B cell (primary cell): Measurements from ENCODE around the gene AOPEP. TPM values are rescaled to one million over a fixed set of nuclear protein-coding genes. Genes with fewer than 3 reads are reported as not detected.

Source experiments
- ATAC-seq: fragments of 200-7000 bp; cut with Tn5 transposase; one replicate; pipeline ENCODE4 v1.10.0; 2021; ENCODE audit warnings: low read depth, mild to moderate bottlenecking, moderate number of reproducible peaks, moderate library complexity
- CTCF ChIA-PET: fragments of 350-600 bp; sonication (Branson Sonifier 250); formaldehyde crosslinking; loops from one replicate; lab custom pipeline; 2021; ENCODE audit warnings: antibody characterized with exemption, inconsistent platforms; lab: Charles Lee
- POLR2A ChIA-PET: fragments of 350-600 bp; sonication (Branson Sonifier 250); formaldehyde crosslinking; loops from one replicate; lab custom pipeline; 2021; ENCODE audit warnings: antibody characterized with exemption; lab: Charles Lee
- DNase-seq: peaks from one replicate; pipeline ENCODE4 v3.0.0; 2013
- H2AFZ ChIP-seq: 2 replicates; pipeline ENCODE4 v1.6.1; 2012; ENCODE audit warnings: mild to moderate bottlenecking, low read depth, low read length; ENCODE audit not compliant: insufficient read depth, poor library complexity, severe bottlenecking
- H3K27ac ChIP-seq, 2 donors: 1 replicate in 1 of 2; 2 replicates in 1 of 2; pipeline ENCODE4 v1.5.1; 2012 to 2013; ENCODE audit warnings: low read length in 2 of 2, mild to moderate bottlenecking in 2 of 2, moderate library complexity in 1 of 2
- H3K27me3 ChIP-seq, 4 experiments: fragments of 200-600 bp in 1 of 4; sonication (generic) in 1 of 4; replicated peaks in 1 of 4; 1 replicate in 2 of 4; 2 replicates in 2 of 4; pipeline versions ENCODE4 v1.6.1 to v1.7.0; 2013 to 2016; ENCODE audit warnings: low read length in 3 of 4, mild to moderate bottlenecking in 2 of 4, mixed read lengths in 1 of 4, moderate library complexity in 1 of 4; ENCODE audit not compliant: insufficient read depth in 4 of 4, control insufficient read depth in 3 of 4; ENCODE audit errors: control extremely low read depth in 1 of 4
- H3K36me3 ChIP-seq, 2 experiments: replicated peaks in 1 of 2; 1 replicate in 1 of 2; 2 replicates in 1 of 2; pipeline versions ENCODE4 v1.6.1 to v1.7.1; 2013; ENCODE audit warnings: low read length in 1 of 2; ENCODE audit not compliant: insufficient read depth in 2 of 2, control insufficient read depth in 1 of 2; ENCODE audit errors: control extremely low read depth in 1 of 2, extremely low read depth in 1 of 2
- H3K4me1 ChIP-seq, 2 donors: fragments of 200-600 bp in 1 of 2; sonication (generic) in 1 of 2; 1 replicate in 1 of 2; 2 replicates in 1 of 2; pipeline versions ENCODE4 v1.5.1 to v1.6.1; 2013 to 2017; ENCODE audit warnings: low read length in 2 of 2; ENCODE audit not compliant: control insufficient read depth in 2 of 2, insufficient read depth in 2 of 2
- H3K4me2 ChIP-seq: replicated peaks from 2 replicates; pipeline ENCODE3; 2012; ENCODE audit warnings: mild to moderate bottlenecking, low read depth, low read length; ENCODE audit not compliant: poor library complexity, severe bottlenecking
- H3K4me3 ChIP-seq, 5 experiments: fragments of 200-600 bp in 1 of 5; sonication (generic) in 1 of 5; 1 replicate in 3 of 5; 2 replicates in 2 of 5; pipeline versions ENCODE4 v1.5.1 to v1.7.0; 2011 to 2016; ENCODE audit warnings: low read length in 4 of 5, mild to moderate bottlenecking in 4 of 5, low read depth in 2 of 5, control low read depth in 1 of 5, moderate library complexity in 1 of 5; ENCODE audit not compliant: insufficient read depth in 1 of 5; ENCODE audit errors: control extremely low read depth in 1 of 5, extremely low read depth in 1 of 5
- H3K79me2 ChIP-seq: fragments of 200-600 bp; sonication (generic); one replicate; pipeline ENCODE4 v1.6.0; 2016; ENCODE audit warnings: low read length; ENCODE audit not compliant: control insufficient read depth, insufficient read depth
- H3K9ac ChIP-seq: fragments of 200-600 bp; sonication (generic); 2 replicates; pipeline ENCODE4 v1.6.1; 2017; ENCODE audit warnings: mild to moderate bottlenecking, low read length, moderate library complexity
- H3K9me3 ChIP-seq, 3 donors: one replicate each; pipeline versions ENCODE4 v1.6.1 to v1.7.1; 2013; ENCODE audit warnings: low read length in 2 of 3; ENCODE audit not compliant: control insufficient read depth in 2 of 3, insufficient read depth in 1 of 3; ENCODE audit errors: control extremely low read depth in 1 of 3
- H4K20me1 ChIP-seq: 2 replicates; pipeline ENCODE4 v1.6.0; 2012; ENCODE audit warnings: mild to moderate bottlenecking, low read length; ENCODE audit not compliant: insufficient read depth, control insufficient read depth, poor library complexity, severe bottlenecking
- H3K27ac Mint-ChIP-seq: one replicate; pipeline ENCODE4 v1.8.0; 2021; ENCODE audit warnings: mixed read lengths
- H3K27me3 Mint-ChIP-seq: one replicate; pipeline ENCODE4 v1.8.0; 2021; ENCODE audit warnings: mixed read lengths
- H3K4me1 Mint-ChIP-seq: one replicate; pipeline ENCODE4 v1.8.0; 2021; ENCODE audit warnings: mixed read lengths
- H3K4me3 Mint-ChIP-seq: one replicate; pipeline ENCODE4 v1.8.0; 2021; ENCODE audit warnings: mixed read lengths
- H3K9me3 Mint-ChIP-seq: one replicate; pipeline ENCODE4 v1.8.0; 2022; ENCODE audit warnings: mixed read lengths; ENCODE audit not compliant: insufficient read depth
- CTCF ChIP-seq: fragments of 200-600 bp; IDR thresholded peaks from one replicate; pipeline ENCODE4 v1.8.0; 2022; ENCODE audit warnings: antibody characterized with exemption, mild to moderate bottlenecking
- EZH2 ChIP-seq: IDR thresholded peaks from 2 replicates; pipeline ENCODE4 v1.6.1; 2012; ENCODE audit warnings: borderline replicate concordance, low read depth, mild to moderate bottlenecking, moderate library complexity, low read length; ENCODE audit not compliant: insufficient read depth, poor library complexity, severe bottlenecking
- WGBS: methylation state at CpG from one replicate; pipeline ENCODE4 v1.1.5; 2013; ENCODE audit warnings: missing lambda C conversion rate; ENCODE audit not compliant: insufficient coverage; 5-methylcytosine and 5-hydroxymethylcytosine counted together
- intact Hi-C: fragments of 100-400 bp; cut with micrococcal nuclease; formaldehyde crosslinking; loops from one replicate; pipeline ENCODE4 v1.10.0; 2022
- polyA plus RNA-seq: library from polyadenylated mRNA; depleted of rRNA; stranded (reverse); fragments of >200 nt; gene quantifications from 2 replicates; pipeline ENCODE4 v1.2.3, GENCODE V29; 2012
- total RNA-seq, 2 donors: library from RNA; stranded (reverse); fragments of 120-200 nt in 1 of 2; gene quantifications; 1 replicate in 1 of 2; 2 replicates in 1 of 2; pipeline versions ENCODE4 v1.2.3 to v1.2.4, GENCODE V29; 2013 to 2022

The AOPEP gene
- total and polyA plus RNA-seq, 2 donors (not counting 1 experiment from before 2014, with no cell fraction given) = 5.1 to 35.8 TPM

GRCh38 chr9:94951324-94952135 lies 225.0 kb downstream of the AOPEP start:
- Histone ChIP-seq H3K4me3 (no peak overlapping the region), H4K20me1 (no peaks in the 10 kb centered on the region), H3K27me3 (no peaks in the 10 kb centered on the region), H3K9ac (no peak overlapping the region), H3K27ac (no peak overlapping the region), H3K79me2 (no peaks in the 10 kb centered on the region), H3K4me1 (peaks cover 0 to 13% of the 10 kb centered on the region in 2 donors), H2AFZ (no peak overlapping the region), H3K9me3 (no peaks in the 10 kb centered on the region), H3K4me2 (no peak overlapping the region), H3K36me3 (peaks cover 0 to 1% of the 10 kb centered on the region in 2 experiments)
- H3K27me3 Mint-ChIP-seq = no peaks in the 10 kb centered on the region
- intact Hi-C loops = no loop called here
- TF ChIP-seq EZH2 (no peak), CTCF (no peak)
- H3K9me3 Mint-ChIP-seq = no peaks in the 10 kb centered on the region
- POLR2A ChIA-PET = no interaction called here
- CTCF ChIA-PET = no interaction called here
- DNase-seq = no peak
- no peak overlapping the region for H3K27ac Mint-ChIP-seq
- 83% methylated on average over 2 of the region's 5 CpGs for WGBS
- ATAC-seq = no peak
- H3K4me1 Mint-ChIP-seq = peaks cover 15% of the 10 kb centered on the region
- no peak overlapping the region for H3K4me3 Mint-ChIP-seq

DNA sequence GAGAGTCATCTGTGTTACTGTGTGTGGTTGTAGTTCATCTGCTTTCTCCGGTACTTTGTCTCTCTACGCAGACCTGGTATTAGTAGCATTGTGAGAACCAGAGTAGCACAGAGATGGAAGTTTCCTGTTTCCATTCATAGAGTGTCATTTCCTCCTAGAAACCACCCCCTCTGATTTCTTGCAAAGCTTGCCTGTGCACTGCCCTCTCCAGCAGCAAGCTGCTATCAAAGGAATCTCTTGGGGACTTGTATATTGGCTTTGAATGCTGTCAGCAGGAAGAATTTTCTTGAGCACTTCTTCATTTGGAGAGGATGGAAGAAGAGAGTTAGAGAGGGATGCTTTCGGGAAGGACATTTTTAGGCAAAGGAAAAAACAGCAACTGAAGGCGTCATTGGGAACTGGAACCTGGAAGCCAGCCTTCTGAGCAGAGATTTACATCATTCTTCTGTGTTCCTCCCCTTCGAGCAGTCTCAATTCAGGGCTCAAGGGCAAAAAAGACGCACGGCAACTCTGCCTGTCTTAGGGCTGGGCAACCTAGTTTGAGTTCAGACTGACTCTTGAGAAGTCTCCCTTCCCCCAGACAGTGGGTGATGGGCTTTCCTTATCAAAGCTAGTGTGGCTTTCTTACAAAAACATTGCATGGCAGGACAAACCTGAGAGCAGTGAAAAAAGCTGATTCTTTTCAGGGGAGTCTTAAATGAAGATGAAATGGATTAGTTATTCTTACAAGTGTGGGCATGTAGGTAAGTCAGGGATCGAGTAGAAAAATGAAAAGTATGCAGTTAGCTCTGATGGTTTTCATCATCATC lies 226.3 kb downstream of the AOPEP start:
- H3K4me3 ChIP-seq = no peak overlapping the region
- intact Hi-C loops = no loop called here
- no peaks in the 10 kb centered on the region for H3K9me3 ChIP-seq
- H3K4me1 Mint-ChIP-seq = peaks cover 15% of the 10 kb centered on the region
- H3K27ac ChIP-seq = no peak overlapping the region
- DNase-seq (no peak), ATAC-seq (no peak)
- no peak overlapping the region for H3K4me2 ChIP-seq
- H3K4me1 ChIP-seq = peaks cover 0 to 13% of the 10 kb centered on the region in 2 donors
- no peaks in the 10 kb centered on the region for H3K27me3 ChIP-seq
- TF ChIP-seq EZH2 (no peak), CTCF (no peak)
- H3K4me3 Mint-ChIP-seq = no peak overlapping the region
- no peak overlapping the region for H3K9ac ChIP-seq
- H3K36me3 ChIP-seq = peaks cover 0 to 1% of the 10 kb centered on the region in 2 experiments
- POLR2A ChIA-PET = no interaction called here
- H2AFZ ChIP-seq = no peak overlapping the region
- no peaks in the 10 kb centered on the region for H3K9me3 Mint-ChIP-seq
- CTCF ChIA-PET = no interaction called here
- no peaks in the 10 kb centered on the region for H3K27me3 Mint-ChIP-seq
- no peaks in the 10 kb centered on the region for H4K20me1 ChIP-seq
- WGBS = 83% methylated on average over 4 of the region's 8 CpGs
- H3K27ac Mint-ChIP-seq = no peak overlapping the region
- H3K79me2 ChIP-seq = no peaks in the 10 kb centered on the region
